NCI-H446 treated with DMSO at 0.1 percent for 48 hours (cell line): Measurements from ENCODE around the gene TNS1.
A peak's percentile ranks its signal among the peaks of the same experiment; 100 is the strongest.
"Not testable (repeated sequence)": the region's sequence is repeated elsewhere in the genome, so short reads cannot be mapped to it uniquely, and the experiment has no call there.

Source experiments
- DNase-seq: peaks from one replicate; lab custom pipeline; 2025; lab: John Stamatoyannopoulos, UW

Gene TNS1

GRCh38 chr2:218029366-218030360, 26.9 kb upstream of the TNS1 start:
- DNase-seq, result no peak

- peak; percentile 50 for DNase-seq
Measured at GRCh38 chr2:218028562-218029348, 26.0 kb upstream of the TNS1 start.

DNA sequence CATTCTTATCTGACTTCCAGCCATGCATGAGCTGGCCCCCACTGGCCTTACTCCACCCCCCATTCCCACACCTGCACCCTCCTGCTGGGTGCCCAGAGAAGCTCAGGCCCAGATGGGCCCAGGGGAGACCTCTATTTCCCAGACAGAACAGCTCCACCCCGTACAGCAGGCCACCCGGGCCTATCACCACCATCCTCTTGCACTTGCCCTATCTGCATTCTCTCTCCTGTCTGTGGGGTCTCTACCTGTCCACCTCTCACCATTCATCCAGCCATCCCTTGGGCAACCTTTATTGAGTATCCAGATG, 25.3 kb upstream of the TNS1 start:
- no peak for DNase-seq

DNA sequence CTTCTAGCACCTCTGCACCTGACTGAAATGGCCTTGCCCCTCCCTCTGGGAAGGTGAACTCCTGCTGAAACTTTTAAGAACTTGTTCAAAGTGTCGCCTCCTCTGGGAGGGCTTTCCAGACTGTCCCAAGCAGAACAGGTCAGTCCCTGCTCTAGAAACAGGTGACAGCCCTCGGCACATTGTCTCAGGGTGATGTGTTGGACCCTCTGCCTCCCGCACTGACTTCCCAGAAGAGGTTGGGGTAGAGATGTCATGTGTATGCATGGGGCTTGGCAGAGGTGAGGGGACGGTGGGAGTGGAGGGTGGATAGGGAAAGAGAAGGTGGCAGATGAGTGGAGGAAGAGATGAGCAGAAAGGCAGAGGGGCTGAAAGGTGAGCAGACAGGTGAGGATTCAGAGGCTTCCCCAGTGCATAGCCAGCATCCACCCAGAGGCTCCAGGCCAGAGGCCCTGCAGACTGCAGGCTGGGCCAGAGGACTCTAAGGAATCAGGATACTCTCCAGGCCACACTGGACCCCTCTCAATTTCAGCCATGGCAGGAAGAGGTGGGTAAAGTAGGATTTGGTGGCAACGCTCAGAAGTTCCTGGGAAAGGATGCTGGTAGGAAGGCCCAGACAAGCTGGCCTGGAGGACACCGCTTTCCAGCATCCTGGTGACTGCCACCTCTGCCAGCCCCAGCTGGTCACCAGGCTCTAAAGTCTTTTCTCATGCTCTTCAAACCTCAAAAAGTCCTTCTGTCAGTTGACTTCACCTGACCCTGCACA, 24.8 kb upstream of the TNS1 start:
- DNase-seq, result no peak

DNA sequence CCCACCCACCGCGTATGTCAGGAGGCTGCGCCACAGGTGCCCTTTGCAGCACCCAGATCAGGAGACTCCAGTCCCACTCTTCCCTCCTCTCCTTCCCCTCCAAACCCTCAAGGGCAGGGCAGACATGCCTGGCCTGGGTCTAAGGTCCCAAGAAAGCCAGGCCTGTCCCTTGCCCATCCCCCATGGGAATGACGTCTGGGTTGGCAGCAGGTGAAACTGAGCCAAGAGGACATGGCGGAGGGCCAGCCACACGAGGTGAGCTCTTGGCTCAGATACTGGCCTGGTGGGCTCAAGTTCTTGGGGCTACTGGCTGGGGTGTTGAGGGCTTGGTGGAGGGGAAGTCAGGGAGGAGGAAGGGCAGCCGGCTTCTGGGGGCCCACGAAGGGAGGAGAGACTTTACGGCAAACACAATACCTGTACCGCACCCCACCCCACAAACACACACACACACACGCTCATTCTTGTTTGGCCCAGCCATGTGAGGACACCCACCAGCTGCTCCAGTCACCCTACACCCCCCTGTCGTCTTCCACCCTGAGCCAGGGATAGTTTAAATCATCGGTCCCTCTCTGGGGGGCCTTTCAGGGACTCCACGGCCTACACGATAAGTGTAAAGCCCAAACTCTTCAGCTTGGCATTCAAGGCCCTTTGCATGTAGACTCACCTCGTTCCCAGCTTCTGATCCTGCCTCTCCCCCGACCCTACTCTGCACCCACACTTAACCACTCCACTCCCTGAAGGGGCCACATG, 24.1 kb upstream of the TNS1 start:
- no peak for DNase-seq

DNA sequence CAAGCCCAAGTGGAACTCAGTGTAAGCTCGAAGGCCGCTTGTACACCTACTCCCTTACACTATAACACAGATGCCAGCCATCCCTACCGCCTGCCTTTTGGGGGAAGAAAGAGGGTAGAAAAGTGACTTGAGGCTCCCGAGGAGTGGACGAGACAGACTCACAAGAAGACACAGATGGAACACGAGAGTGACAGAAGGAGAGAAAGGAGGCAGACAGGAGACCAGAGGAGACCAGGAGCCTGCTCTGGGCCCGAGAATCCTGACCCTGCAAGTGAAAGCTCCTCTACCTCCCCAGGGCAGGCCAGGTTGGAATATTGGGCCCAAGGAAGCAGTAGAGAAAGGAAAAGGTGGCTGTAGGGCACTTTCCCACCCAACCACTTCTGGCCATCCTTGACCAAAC, 23.4 kb upstream of the TNS1 start:
- DNase-seq, result no peak

GRCh38 chr2:218024871-218025270, 22.1 kb upstream of the TNS1 start:
- no peak for DNase-seq

- no peak for DNase-seq
Measured at GRCh38 chr2:218024336-218024735, 21.5 kb upstream of the TNS1 start.

DNA sequence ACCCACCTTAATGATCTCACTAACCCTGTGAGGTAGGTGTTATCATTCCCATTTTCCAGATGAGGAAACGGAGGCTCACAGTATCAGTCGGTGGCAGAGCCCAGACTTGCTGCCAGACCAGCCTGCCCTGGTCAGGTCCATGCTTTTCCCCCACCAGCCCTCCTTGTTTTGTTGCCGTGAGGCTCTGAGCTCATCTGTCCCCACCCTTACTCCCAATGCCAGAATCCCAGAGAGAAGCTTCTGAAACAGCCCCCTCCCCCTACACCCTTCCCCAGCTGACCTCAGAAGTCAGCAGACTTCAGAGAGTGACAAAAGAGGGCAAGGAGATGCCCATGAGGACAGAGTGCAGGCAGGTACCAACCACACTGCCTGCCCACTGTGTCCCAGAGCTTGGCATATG, 20.8 kb upstream of the TNS1 start:
- no peak for DNase-seq

DNA sequence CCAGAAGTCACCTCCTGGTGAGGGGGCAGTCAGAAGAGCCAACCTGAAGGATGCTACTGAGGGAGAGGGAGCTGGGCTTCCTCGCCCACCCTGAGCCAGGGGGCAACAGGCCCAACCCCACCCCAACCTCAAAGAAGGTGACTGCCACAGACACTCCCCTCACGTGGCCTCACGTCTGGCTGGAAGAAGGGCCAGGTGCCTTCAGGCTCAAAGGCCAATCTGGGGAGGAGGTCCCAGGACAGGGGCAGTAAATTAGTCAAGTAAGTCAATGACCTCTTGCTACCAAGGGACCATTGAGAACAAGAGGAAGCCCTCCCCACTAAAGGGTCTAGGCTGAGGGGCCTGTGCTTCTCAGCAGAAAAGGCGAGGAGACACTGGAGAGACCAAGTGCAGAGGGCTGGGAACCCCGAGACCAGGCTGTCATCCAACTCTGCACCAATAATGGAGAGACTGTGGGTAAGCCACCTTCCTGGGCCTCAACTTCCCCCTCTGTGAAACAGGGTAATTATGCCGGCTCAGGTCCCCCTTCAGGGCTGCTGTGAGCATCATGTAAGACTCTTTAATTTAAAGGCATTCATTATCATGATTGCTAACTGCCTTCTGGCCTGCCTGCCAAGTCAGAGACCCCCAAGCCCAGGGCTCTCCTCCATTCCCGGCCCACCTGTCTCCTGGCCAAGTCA, 20.2 kb upstream of the TNS1 start:
- no peak for DNase-seq

GRCh38 chr2:218022131-218022850, 19.5 kb upstream of the TNS1 start:
- no peak for DNase-seq

DNA sequence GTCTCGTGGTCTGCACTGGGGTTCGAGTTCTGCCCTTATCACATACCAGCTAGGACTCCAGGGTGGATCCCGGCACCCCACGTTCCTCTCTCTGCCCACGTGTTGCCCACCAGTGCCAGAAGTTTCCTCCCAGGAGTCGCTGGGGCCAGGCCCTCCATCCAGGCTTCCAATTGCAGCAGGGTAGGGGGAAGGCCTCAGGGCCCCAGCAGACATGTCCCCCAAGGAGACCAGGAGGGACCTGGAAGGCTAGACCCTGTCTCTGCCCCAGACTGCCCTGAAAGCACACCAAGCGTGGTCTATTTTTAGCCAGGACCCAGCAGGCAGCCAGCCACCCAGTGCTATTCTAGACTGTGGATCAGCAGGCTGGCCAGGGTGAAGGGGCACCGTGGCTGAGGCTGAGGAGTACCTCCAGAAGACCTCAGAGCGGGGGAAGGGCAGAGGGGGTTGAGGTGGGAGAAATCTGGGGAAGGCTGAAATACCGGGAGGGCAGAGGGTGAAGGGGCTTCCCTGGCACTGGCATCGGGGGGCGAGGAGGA, 18.8 kb upstream of the TNS1 start:
- DNase-seq, result no peak

- no peak for DNase-seq
Measured at GRCh38 chr2:218020966-218021535, 18.3 kb upstream of the TNS1 start.

GRCh38 chr2:218020281-218020680, 17.5 kb upstream of the TNS1 start:
- DNase-seq, result no peak

DNA sequence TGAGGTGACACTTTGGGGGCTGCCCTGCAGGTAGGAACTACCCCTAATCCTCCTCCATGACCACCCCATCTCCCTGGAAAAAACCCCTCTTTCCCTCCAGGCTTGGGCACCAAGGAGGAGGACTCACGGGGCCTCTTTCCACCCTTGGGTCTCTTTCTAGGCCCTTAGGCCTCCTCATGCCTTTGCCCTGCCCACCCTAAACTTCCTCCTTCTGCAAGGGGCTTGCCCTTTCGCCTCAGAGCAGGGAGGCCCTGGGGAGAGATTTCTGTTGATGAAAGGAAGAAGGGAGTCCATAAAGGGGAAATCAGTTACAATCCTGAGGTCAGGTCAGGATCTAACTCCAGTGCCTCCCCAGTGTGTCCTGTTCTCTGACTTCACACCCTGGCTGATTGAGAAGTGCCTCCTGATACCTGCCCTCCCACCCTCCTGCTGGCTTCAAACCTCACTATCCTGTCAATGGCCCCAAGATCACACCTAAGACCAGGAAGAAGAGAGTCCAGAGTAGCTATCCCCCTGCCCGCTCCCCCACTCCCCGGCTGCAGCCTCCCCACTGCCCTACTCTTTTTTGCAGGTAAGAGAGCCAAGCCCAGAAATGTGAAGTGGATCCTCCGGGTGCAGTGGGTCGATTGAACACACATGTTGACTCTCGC, 16.7 kb upstream of the TNS1 start:
- no peak for DNase-seq

- DNase-seq, result not testable (repeated sequence)
Measured at GRCh38 chr2:218018842-218019125, 16.0 kb upstream of the TNS1 start.

GRCh38 chr2:218017211-218018053, 14.6 kb upstream of the TNS1 start:
- DNase-seq, result no peak

- DNase-seq, result no peak
Measured at GRCh38 chr2:218016810-218017209, 14.0 kb upstream of the TNS1 start.
